GM15510 (cell line): ENCODE data around the gene MPRIP.

Experiments
- POLR2A ChIP-seq: IDR thresholded peaks from 3 replicates; pipeline ENCODE4 v1.6.1; 2011; ENCODE audit warnings: borderline replicate concordance; ENCODE audit not compliant: insufficient read length; ENCODE audit errors: extremely low read depth

The MPRIP gene

DNA sequence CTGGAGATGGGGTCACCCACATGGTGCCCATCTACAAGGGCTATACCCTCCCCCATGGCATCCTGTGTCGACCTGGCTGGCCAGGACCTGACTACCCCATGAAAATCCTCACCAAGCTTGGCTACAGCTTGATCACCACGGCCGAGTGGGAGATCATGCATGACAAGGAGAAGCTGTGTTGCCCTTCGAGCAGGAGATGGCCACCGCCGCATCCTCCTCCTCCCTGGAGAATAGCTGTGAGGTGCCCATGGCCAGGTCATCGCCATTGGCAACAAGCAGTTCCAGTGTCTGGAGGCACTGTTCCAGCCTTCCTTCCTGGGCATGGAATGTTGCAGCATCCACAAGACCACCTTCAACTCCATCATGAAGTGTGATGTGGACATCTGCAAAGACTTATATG lies 200.0 kb downstream of the MPRIP start:
- TF ChIP-seq POLR2A = no peak
